Mesothelial cell of epicardium (in vitro differentiated cells): ENCODE data around the gene C19orf85. TPM values are rescaled to one million over a fixed set of nuclear protein-coding genes. Genes with fewer than 3 reads are reported as not detected.
"Not testable (repeated sequence)": the region's sequence is repeated elsewhere in the genome, so short reads cannot be mapped to it uniquely, and the experiment has no call there.

ENCODE experiments used
- DNase-seq, 2 experiments: peaks; one replicate each; pipeline ENCODE4 v3.0.0; 2021; ENCODE audit warnings: low spot score in 2 of 2; ENCODE audit not compliant: unreplicated experiment in 2 of 2
- H3K27ac Mint-ChIP-seq: 2 replicates; pipeline ENCODE4 v1.8.0; 2021; ENCODE audit warnings: mixed read lengths
- H3K27me3 Mint-ChIP-seq: 2 replicates; pipeline ENCODE4 v1.8.0; 2021; ENCODE audit warnings: low read depth, mixed read lengths
- H3K36me3 Mint-ChIP-seq: 2 replicates; pipeline ENCODE4 v1.8.0; 2021; ENCODE audit warnings: mixed read lengths
- H3K4me1 Mint-ChIP-seq: 2 replicates; pipeline ENCODE4 v1.8.0; 2021; ENCODE audit warnings: mixed read lengths
- H3K4me3 Mint-ChIP-seq: 2 replicates; pipeline ENCODE4 v1.8.0; 2021; ENCODE audit warnings: mild to moderate bottlenecking, moderate library complexity, mixed read lengths
- H3K9me3 Mint-ChIP-seq: 2 replicates; pipeline ENCODE4 v1.8.0; 2021; ENCODE audit warnings: mixed read lengths
- total RNA-seq: library from RNA; stranded (reverse); gene quantifications from 3 replicates; pipeline ENCODE4 v1.2.1, GENCODE V29; 2021
- TF ChIP-seq, protein P1 (sequence below): fragments of 200-600 bp; sonication (generic); IDR thresholded peaks from one replicate; pipeline ENCODE4 v1.5.0; 2021; ENCODE audit warnings: antibody characterized with exemption; ENCODE audit not compliant: unreplicated experiment

The C19orf85 gene
- total RNA-seq, 1 donor from 2014 or later, result not detected

GRCh38 chr19:55424518-55424917 is 40.0 kb downstream of the C19orf85 start:
- no peak overlapping the region for H3K4me3 Mint-ChIP-seq
- H3K27me3 Mint-ChIP-seq, result peaks cover 45% of the 10 kb centered on the region
- no peaks in the 10 kb centered on the region for H3K36me3 Mint-ChIP-seq
- H3K27ac Mint-ChIP-seq, result no peak overlapping the region
- TF ChIP-seq, protein P1, sequence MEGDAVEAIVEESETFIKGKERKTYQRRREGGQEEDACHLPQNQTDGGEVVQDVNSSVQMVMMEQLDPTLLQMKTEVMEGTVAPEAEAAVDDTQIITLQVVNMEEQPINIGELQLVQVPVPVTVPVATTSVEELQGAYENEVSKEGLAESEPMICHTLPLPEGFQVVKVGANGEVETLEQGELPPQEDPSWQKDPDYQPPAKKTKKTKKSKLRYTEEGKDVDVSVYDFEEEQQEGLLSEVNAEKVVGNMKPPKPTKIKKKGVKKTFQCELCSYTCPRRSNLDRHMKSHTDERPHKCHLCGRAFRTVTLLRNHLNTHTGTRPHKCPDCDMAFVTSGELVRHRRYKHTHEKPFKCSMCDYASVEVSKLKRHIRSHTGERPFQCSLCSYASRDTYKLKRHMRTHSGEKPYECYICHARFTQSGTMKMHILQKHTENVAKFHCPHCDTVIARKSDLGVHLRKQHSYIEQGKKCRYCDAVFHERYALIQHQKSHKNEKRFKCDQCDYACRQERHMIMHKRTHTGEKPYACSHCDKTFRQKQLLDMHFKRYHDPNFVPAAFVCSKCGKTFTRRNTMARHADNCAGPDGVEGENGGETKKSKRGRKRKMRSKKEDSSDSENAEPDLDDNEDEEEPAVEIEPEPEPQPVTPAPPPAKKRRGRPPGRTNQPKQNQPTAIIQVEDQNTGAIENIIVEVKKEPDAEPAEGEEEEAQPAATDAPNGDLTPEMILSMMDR, result no peak
- DNase-seq, result no peak
- no peaks in the 10 kb centered on the region for H3K4me1 Mint-ChIP-seq
- H3K9me3 Mint-ChIP-seq, result no peaks in the 10 kb centered on the region

DNA sequence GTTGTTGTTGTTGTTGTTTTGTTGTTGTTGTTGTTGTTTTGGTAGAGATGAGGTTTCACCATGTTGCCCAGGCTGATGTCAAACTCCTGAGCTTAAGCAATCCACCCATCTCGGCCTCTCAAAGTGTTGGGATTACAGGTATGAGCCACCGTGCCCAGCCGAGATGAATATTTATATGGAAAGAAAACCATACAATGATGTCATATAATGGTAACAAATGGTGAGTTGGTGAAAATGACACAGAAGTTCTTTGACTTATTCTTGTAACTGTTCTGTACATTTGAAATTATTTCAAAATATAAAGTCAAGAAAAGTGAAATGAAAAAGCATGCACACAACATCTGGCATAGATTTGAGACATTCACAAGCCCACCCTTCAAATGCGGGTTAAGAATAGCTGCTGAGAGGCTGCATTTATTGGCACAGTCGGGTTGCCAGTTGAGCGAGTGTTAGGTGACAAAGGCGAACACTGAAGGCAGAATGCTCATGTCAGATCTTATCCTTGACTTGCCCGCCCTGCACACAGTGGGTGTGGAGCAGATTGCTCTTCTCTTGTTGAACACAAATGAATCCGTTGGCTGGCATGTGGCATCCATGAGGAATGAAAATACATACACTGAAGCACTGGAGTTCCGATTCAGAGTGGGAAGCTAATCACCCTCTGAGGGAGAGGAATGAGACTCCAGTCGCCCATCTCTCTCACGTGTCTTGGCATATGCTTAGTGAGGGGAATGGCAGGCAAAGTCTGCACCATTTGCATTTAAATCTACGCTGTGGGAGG is 41.1 kb downstream of the C19orf85 start:
- Mint-ChIP-seq H3K9me3 (no peaks in the 10 kb centered on the region), H3K36me3 (no peaks in the 10 kb centered on the region), H3K4me3 (no peak overlapping the region), H3K4me1 (no peaks in the 10 kb centered on the region), H3K27ac (no peak overlapping the region), H3K27me3 (peaks cover 43% of the 10 kb centered on the region)
- DNase-seq, result no peak
- TF ChIP-seq, protein P1, result no peak

- not testable (repeated sequence) for H3K36me3 Mint-ChIP-seq, H3K4me3 Mint-ChIP-seq, H3K9me3 Mint-ChIP-seq, DNase-seq, H3K27ac Mint-ChIP-seq, H3K4me1 Mint-ChIP-seq
- H3K27me3 Mint-ChIP-seq, result peaks cover 45% of the 10 kb centered on the region
These were observed 43.3 kb downstream of the C19orf85 start for GRCh38 chr19:55421281-55421680.

- Mint-ChIP-seq H3K27me3 (peaks cover 38% of the 10 kb centered on the region), H3K4me1 (no peaks in the 10 kb centered on the region), H3K9me3 (no peaks in the 10 kb centered on the region), H3K36me3 (no peaks in the 10 kb centered on the region), H3K4me3 (no peak overlapping the region), H3K27ac (no peak overlapping the region)
- no peak for DNase-seq
- TF ChIP-seq, protein P1, result no peak
These were observed 44.8 kb downstream of the C19orf85 start for GRCh38 chr19:55419624-55420236.

DNA sequence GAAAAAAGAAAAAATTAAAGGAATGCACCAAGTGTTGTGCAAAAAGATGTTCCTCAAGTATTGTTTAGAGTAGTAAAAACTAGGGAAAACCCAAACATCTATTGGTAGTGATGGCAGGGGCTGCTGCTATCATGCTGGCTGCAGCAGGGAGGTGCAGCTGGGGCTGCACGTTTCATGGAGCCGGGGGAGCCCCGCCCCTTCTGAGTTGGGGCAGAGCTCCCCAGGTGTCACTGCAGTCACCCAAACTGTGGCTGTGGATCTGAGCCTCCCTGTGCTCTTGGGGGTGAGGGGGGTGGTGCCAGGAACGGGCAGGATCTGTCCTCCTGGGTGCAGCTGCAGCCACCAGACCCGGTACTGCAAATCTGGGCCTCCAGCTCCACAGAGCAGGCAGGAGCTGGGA is 45.4 kb downstream of the C19orf85 start:
- DNase-seq, result no peak
- Mint-ChIP-seq H3K27me3 (peaks cover 32% of the 10 kb centered on the region), H3K27ac (no peak overlapping the region), H3K9me3 (no peaks in the 10 kb centered on the region), H3K36me3 (no peaks in the 10 kb centered on the region), H3K4me3 (no peak overlapping the region), H3K4me1 (no peaks in the 10 kb centered on the region)
- TF ChIP-seq, protein P1, result no peak

DNA sequence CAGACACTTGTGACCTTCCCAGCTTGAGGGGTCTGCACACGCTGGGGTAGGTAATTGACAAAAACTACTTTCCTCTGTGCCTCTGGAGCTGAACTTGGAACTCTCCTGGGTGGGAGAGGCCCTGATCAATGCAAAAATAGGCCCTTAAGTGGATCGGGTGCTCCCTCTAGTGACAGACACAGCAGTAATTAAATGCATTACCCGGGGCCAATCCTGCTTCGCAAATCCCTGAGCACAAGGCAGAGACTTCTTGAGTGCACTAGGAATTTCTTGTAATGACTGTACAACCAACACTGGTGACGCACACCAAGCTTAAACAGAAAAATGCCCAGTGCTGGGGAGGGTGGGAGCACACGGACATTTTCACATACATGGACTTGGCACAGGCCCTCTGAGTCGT is 46.4 kb downstream of the C19orf85 start:
- no peak overlapping the region for H3K27ac Mint-ChIP-seq
- DNase-seq, result peak; percentile 38 to 71
- peaks cover 27% of the 10 kb centered on the region for H3K27me3 Mint-ChIP-seq
- TF ChIP-seq, protein P1, result peak; percentile 47
- no peaks in the 10 kb centered on the region for H3K4me1 Mint-ChIP-seq
- no peak overlapping the region for H3K4me3 Mint-ChIP-seq
- H3K9me3 Mint-ChIP-seq, result no peaks in the 10 kb centered on the region
- no peaks in the 10 kb centered on the region for H3K36me3 Mint-ChIP-seq

Other genes starting within 250 kb of the C19orf85 start
- 5.9 to 6.7 TPM (median 6.7 TPM) in 3 replicates for gene TMEM86B, start 236.0 kb downstream of the C19orf85 start, total RNA-seq
- gene PPP6R1, start 205.7 kb downstream of the C19orf85 start, total RNA-seq, result 70.1 to 73.0 TPM (median 71.5 TPM) in 3 replicates
- gene HSPBP1, start 184.6 kb downstream of the C19orf85 start, total RNA-seq, result 28.9 to 30.4 TPM (median 29.1 TPM) in 3 replicates
- 38.5 to 46.0 TPM (median 43.4 TPM) in 3 replicates for gene BRSK1, start 180.8 kb downstream of the C19orf85 start, total RNA-seq
- not detected in 3 replicates for gene TMEM150B, start 139.4 kb downstream of the C19orf85 start, total RNA-seq
- gene KMT5C, start 124.9 kb downstream of the C19orf85 start, total RNA-seq, result 51.3 to 54.0 TPM (median 51.9 TPM) in 3 replicates
- gene COX6B2, start 110.0 kb downstream of the C19orf85 start, total RNA-seq, result 7.3 to 11.5 TPM (median 7.3 TPM) in 3 replicates
- 0.13 to 0.34 TPM (median 0.27 TPM) in 3 replicates for gene GARIN5B, start 101.5 kb downstream of the C19orf85 start, total RNA-seq
- 10.0 to 12.9 TPM (median 11.6 TPM) in 3 replicates for gene IL11, start 94.3 kb downstream of the C19orf85 start, total RNA-seq
- gene TMEM190, start 87.9 kb downstream of the C19orf85 start, total RNA-seq, result 2.2 to 2.4 TPM (median 2.4 TPM) in 3 replicates
- gene TMEM238, start 80.5 kb downstream of the C19orf85 start, total RNA-seq, result 2.3 to 2.9 TPM (median 2.3 TPM) in 3 replicates
- gene RPL28, start 78.8 kb downstream of the C19orf85 start, total RNA-seq, result 1,773 to 1,819 TPM (median 1,790 TPM) in 3 replicates
- 65.3 to 77.0 TPM (median 73.2 TPM) in 3 replicates for gene UBE2S, start 57.0 kb downstream of the C19orf85 start, total RNA-seq
- gene SHISA7, start 21.5 kb downstream of the C19orf85 start, total RNA-seq, result 0.04 TPM in 1 of 3 replicates, not detected in the others
- 35.0 to 39.2 TPM (median 38.6 TPM) in 3 replicates for gene ISOC2, start 3.1 kb downstream of the C19orf85 start, total RNA-seq
- gene ZNF628, start 11.9 kb upstream of the C19orf85 start, total RNA-seq, result 19.0 to 23.1 TPM (median 22.0 TPM) in 3 replicates
- gene NAT14, start 20.4 kb upstream of the C19orf85 start, total RNA-seq, result 52.6 to 54.4 TPM (median 53.1 TPM) in 3 replicates
- 7.0 to 8.5 TPM (median 7.8 TPM) in 3 replicates for gene SSC5D, start 23.7 kb upstream of the C19orf85 start, total RNA-seq
- 0.33 to 0.97 TPM (median 0.56 TPM) in 3 replicates for gene SBK2, start 72.4 kb upstream of the C19orf85 start, total RNA-seq
- 0.25 TPM in 1 of 3 replicates, not detected in the others for gene SBK3, start 80.8 kb upstream of the C19orf85 start, total RNA-seq
- 35.0 to 35.2 TPM (median 35.1 TPM) in 3 replicates for gene ZNF579, start 116.1 kb upstream of the C19orf85 start, total RNA-seq
- 31.3 to 31.7 TPM (median 31.6 TPM) in 3 replicates for gene FIZ1, start 134.8 kb upstream of the C19orf85 start, total RNA-seq
- 5.3 to 7.4 TPM (median 5.7 TPM) in 3 replicates for gene ZNF524, start 135.5 kb upstream of the C19orf85 start, total RNA-seq
- 18.7 to 21.4 TPM (median 21.2 TPM) in 3 replicates for gene ZNF865, start 140.9 kb upstream of the C19orf85 start, total RNA-seq
- 12.8 to 13.7 TPM (median 12.9 TPM) in 3 replicates for gene ZNF784, start 159.8 kb upstream of the C19orf85 start, total RNA-seq
- gene ZNF580, start 176.3 kb upstream of the C19orf85 start, total RNA-seq, result 49.6 to 53.9 TPM (median 50.9 TPM) in 3 replicates
- 42.6 to 47.0 TPM (median 46.9 TPM) in 3 replicates for gene ZNF581, start 178.9 kb upstream of the C19orf85 start, total RNA-seq
- gene CCDC106, start 183.5 kb upstream of the C19orf85 start, total RNA-seq, result 20.8 to 24.0 TPM (median 23.6 TPM) in 3 replicates
- 226 to 245 TPM (median 230 TPM) in 3 replicates for gene U2AF2, start 190.3 kb upstream of the C19orf85 start, total RNA-seq
- 99.6 to 104 TPM (median 102 TPM) in 3 replicates for gene EPN1, start 210.5 kb upstream of the C19orf85 start, total RNA-seq